Activated CD8-positive, alpha-beta memory T cell treated with anti-CD3 and anti-CD28 coated beads, Interleukin-2, amount 50 U/mL, for 48 hours (primary cell): ENCODE results near the gene SIPA1.
"Not testable (repeated sequence)": the region's sequence is repeated elsewhere in the genome, so short reads cannot be mapped to it uniquely, and the experiment has no call there.

Experiments used
- DNase-seq: peaks from one replicate; pipeline ENCODE4 v3.0.0-alpha.2; 2020

Gene SIPA1

GRCh38 chr11:65625628-65626342 lies 12.1 kb upstream of the SIPA1 start:
- DNase-seq: peak; percentile 69

- no peak for DNase-seq
These were observed 10.7 kb upstream of the SIPA1 start for GRCh38 chr11:65627202-65627601.

- no peak for DNase-seq
These were observed 8.3 kb upstream of the SIPA1 start for GRCh38 chr11:65629579-65629978.

GRCh38 chr11:65630215-65630614 lies 7.7 kb upstream of the SIPA1 start:
- no peak for DNase-seq

- DNase-seq: no peak
These were observed 4.4 kb upstream of the SIPA1 start for GRCh38 chr11:65633390-65634108.

GRCh38 chr11:65634109-65634436 lies 3.8 kb upstream of the SIPA1 start:
- DNase-seq: no peak

GRCh38 chr11:65634440-65634839 lies 3.5 kb upstream of the SIPA1 start:
- no peak for DNase-seq

- no peak for DNase-seq
These were observed 2.8 kb upstream of the SIPA1 start for GRCh38 chr11:65634905-65635731.

GRCh38 chr11:65636108-65637031 lies 1.5 kb upstream of the SIPA1 start:
- no peak for DNase-seq

GRCh38 chr11:65637032-65637557 lies 806 bp upstream of the SIPA1 start:
- DNase-seq: no peak

- not testable (repeated sequence) for DNase-seq
These were observed 1.3 kb downstream of the SIPA1 start for GRCh38 chr11:65639228-65639597.

GRCh38 chr11:65639623-65640482 lies 2.0 kb downstream of the SIPA1 start:
- peak; percentile 78 for DNase-seq

GRCh38 chr11:65640483-65641296 lies 2.8 kb downstream of the SIPA1 start:
- peak; percentile 63 for DNase-seq

- no peak for DNase-seq
These were observed 3.6 kb downstream of the SIPA1 start for GRCh38 chr11:65641297-65642013.

GRCh38 chr11:65642014-65642671 lies 4.2 kb downstream of the SIPA1 start:
- DNase-seq: peak; percentile 69

- DNase-seq: no peak
These were observed 6.1 kb downstream of the SIPA1 start for GRCh38 chr11:65643971-65644370.

GRCh38 chr11:65644837-65645236 lies 6.9 kb downstream of the SIPA1 start:
- no peak for DNase-seq

GRCh38 chr11:65645710-65646109 lies 7.8 kb downstream of the SIPA1 start:
- no peak for DNase-seq

- DNase-seq: no peak
These were observed 8.5 kb downstream of the SIPA1 start for GRCh38 chr11:65646288-65646957.
